ENCODE data around the gene BDP1. TPM values are rescaled to one million over a fixed set of nuclear protein-coding genes. Genes with fewer than 3 reads are reported as not detected.
"Not testable (repeated sequence)": the region's sequence is repeated elsewhere in the genome, so short reads cannot be mapped to it uniquely, and the experiment has no call there.

Gene BDP1
- total RNA-seq, 1 donor from 2014 or later = 23.9 TPM

- DNase-seq (ENCODE audit: low read depth) = no peak
Observed at GRCh38 chr5:71457106-71457505, 1.7 kb downstream of the BDP1 start.

- DNase-seq (ENCODE audit: low read depth) = no peak
Observed at GRCh38 chr5:71460693-71461092, 5.2 kb downstream of the BDP1 start.

- DNase-seq (ENCODE audit: low read depth) = no peak
Observed at GRCh38 chr5:71461360-71461759, 5.9 kb downstream of the BDP1 start.

- peak; percentile 31 for DNase-seq (ENCODE audit: low read depth)
Observed at GRCh38 chr5:71471193-71471592, 15.7 kb downstream of the BDP1 start.

GRCh38 chr5:71475788-71476384 lies 20.4 kb downstream of the BDP1 start:
- DNase-seq (ENCODE audit: low read depth) = peak; percentile 9

- DNase-seq (ENCODE audit: low read depth) = no peak
Observed at GRCh38 chr5:71481441-71481840, 26.0 kb downstream of the BDP1 start.

- peak; percentile 18 for DNase-seq (ENCODE audit: low read depth)
Observed at GRCh38 chr5:71482132-71482531, 26.7 kb downstream of the BDP1 start.

- peak; percentile 11 for DNase-seq (ENCODE audit: low read depth)
Observed at GRCh38 chr5:71483355-71483754, 27.9 kb downstream of the BDP1 start.

GRCh38 chr5:71492817-71493615 lies 37.6 kb downstream of the BDP1 start:
- DNase-seq (ENCODE audit: low read depth) = no peak

GRCh38 chr5:71494202-71494601 lies 38.8 kb downstream of the BDP1 start:
- not testable (repeated sequence) for DNase-seq (ENCODE audit: low read depth)

GRCh38 chr5:71498756-71499155 lies 43.3 kb downstream of the BDP1 start:
- DNase-seq (ENCODE audit: low read depth) = not testable (repeated sequence)

- DNase-seq (ENCODE audit: low read depth) = no peak
Observed at GRCh38 chr5:71503536-71503935, 48.1 kb downstream of the BDP1 start.

- DNase-seq (ENCODE audit: low read depth) = no peak
Observed at GRCh38 chr5:71522151-71522550, 66.7 kb downstream of the BDP1 start.

- not testable (repeated sequence) for DNase-seq (ENCODE audit: low read depth)
Observed at GRCh38 chr5:71525611-71526010, 70.2 kb downstream of the BDP1 start.

- no peak for DNase-seq (ENCODE audit: low read depth)
Observed at GRCh38 chr5:71528206-71528605, 72.8 kb downstream of the BDP1 start.

- no peak for DNase-seq (ENCODE audit: low read depth)
Observed at GRCh38 chr5:71529682-71530081, 74.2 kb downstream of the BDP1 start.

- peak; percentile 13 for DNase-seq (ENCODE audit: low read depth)
Observed at GRCh38 chr5:71533142-71533541, 77.7 kb downstream of the BDP1 start.

GRCh38 chr5:71533615-71534014 lies 78.2 kb downstream of the BDP1 start:
- peak; percentile 45 for DNase-seq (ENCODE audit: low read depth)

GRCh38 chr5:71537687-71538086 lies 82.2 kb downstream of the BDP1 start:
- DNase-seq (ENCODE audit: low read depth) = peak; percentile 5

GRCh38 chr5:71550885-71551284 lies 95.4 kb downstream of the BDP1 start:
- not testable (repeated sequence) for DNase-seq (ENCODE audit: low read depth)

- not testable (repeated sequence) for DNase-seq (ENCODE audit: low read depth)
Observed at GRCh38 chr5:71551582-71551981, 96.1 kb downstream of the BDP1 start.

GRCh38 chr5:71552026-71552749 lies 96.7 kb downstream of the BDP1 start:
- not testable (repeated sequence) for DNase-seq (ENCODE audit: low read depth)

Data from myocyte (in vitro differentiated cells).